NCI-H774 (cell line): ENCODE measurements around the gene BPIFB2.

Experiments used
- DNase-seq: peaks from one replicate; lab custom pipeline; 2025; lab: John Stamatoyannopoulos, UW

Gene BPIFB2

DNA sequence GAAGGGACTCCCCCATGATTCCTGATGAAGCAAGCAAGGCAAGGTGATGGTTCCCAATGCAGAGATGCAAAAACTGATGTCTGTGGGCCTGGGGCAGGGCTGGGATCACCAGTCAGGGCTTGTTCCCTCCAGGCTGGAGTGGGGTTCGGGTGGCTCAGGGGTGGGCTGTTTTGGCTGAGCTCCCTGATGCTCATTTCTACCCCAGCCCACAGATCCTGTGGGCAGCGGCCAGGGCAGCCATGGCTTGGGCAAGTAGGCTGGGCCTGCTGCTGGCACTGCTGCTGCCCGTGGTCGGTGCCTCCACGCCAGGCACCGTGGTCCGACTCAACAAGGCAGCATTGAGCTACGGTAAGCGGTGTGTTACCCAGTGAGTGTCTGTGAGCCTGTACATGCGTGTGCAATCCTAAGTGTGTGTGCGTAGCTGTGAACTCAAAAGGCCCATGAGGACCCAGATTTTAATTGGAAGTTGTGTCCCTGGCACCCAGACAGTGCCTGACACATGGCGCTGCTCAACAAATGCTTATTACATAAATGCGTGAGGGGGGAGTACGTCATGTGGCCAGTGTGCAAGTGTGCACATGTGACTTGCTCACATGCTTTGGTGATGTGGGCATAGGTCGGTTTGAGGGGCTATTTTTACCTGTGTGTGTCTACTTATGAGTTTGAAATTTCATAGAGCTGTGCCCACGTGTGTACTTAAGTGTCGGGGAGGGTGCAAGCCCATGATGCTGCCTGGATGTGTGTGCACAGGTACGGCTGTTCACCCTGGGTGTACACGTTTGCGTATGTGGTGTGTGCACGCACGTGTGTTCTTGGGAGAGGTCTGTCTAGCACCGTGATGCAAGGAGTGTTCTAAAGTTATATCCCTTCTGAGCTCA is 1.1 kb downstream of the BPIFB2 start:
- DNase-seq: no peak

DNA sequence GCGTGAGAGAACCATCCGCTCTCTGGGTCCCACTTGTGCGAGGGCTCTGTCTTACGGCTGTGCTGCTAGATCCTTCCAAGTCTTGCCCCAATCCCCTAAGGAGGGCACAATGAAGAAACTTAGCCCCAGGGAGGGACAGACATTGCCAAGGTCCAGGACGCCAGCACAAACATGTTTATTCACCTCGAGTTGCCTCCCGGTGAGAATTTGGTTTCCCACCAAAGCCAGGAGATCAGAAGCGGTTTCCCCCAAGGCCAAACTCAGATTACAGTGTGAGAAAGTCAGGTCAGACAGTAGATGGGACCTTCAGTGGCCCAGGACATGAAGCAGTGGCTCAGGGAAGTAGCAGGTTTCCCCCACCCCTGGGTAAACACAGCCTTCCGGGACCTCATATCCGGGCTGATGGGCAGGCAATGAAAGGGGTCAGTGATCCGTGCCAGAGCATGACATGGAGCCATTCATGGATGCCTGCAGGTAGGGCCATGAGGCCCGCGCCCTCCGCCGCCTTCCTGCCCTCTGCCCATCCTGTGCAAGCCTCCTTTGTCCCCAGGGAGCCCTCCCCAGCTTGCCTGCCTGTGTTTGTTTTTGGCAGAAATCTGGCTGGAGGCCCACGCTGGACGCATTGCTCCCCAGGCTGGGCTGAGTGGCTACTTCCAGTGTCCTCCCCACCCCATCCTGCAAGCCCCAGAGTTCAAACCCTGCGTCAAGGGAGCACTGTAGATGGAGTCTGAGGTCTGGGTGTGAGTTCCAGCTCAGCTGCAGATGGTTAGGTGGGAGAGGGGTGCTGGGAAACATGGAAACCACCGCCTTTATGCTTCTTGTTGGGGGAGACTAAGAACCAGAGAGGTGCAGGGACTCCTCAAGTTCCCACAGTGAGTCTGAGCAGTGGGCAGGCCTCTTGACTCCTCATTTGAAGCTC is 2.0 kb downstream of the BPIFB2 start:
- DNase-seq: no peak

DNA sequence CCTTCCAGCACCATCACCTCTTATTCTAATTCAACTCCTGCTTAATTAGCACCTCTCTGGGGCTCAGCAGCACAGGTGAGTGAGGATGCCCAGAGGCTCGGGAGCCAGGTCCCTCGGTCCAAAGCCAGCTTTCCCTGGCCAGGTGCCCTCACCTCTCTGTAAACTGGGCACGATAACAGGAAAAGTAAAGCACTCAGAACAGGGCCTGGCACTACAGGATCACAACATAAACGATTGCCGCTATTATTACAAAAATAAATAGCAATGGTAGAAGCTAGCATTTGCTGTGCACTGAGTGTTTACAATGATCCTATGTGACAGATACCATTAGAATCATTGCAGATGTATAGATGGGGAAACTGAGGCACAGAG is 2.6 kb downstream of the BPIFB2 start:
- no peak for DNase-seq

DNA sequence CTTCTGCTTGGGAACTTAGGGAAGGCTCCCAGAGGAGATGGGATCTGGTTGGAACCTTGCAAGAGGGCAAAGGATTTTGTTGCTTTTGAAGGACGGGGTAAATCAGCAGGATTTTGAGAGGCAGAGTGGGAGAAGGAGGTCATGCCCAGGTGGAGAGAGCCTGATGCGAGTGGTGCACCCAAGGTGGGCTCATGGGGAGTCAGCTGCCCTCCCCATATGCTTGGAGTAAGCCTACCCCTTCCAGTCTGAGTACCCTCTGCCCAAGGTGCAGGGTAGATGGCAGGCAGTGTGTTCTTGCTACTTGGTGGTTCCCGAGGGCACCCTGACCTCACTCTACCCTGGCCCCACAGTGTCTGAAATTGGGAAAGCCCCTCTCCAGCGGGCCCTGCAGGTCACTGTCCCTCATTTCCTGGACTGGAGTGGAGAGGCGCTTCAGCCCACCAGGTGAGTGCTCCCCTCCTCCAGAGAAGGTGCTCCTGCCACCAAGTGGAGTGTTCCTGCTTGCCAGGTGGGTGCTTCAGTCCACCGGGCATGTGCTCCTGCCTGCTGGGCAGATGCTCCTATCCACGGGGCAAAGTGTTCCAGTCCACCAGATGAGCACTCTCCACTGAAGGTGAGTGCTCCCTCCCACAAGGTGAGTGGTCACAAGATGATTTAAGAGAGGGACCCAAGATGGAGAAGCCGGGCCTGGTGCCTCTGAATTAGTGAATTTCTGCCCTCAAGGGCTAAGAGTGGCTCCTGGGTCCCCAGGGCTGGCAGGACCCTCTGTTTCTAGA is 3.4 kb downstream of the BPIFB2 start:
- DNase-seq: no peak

DNA sequence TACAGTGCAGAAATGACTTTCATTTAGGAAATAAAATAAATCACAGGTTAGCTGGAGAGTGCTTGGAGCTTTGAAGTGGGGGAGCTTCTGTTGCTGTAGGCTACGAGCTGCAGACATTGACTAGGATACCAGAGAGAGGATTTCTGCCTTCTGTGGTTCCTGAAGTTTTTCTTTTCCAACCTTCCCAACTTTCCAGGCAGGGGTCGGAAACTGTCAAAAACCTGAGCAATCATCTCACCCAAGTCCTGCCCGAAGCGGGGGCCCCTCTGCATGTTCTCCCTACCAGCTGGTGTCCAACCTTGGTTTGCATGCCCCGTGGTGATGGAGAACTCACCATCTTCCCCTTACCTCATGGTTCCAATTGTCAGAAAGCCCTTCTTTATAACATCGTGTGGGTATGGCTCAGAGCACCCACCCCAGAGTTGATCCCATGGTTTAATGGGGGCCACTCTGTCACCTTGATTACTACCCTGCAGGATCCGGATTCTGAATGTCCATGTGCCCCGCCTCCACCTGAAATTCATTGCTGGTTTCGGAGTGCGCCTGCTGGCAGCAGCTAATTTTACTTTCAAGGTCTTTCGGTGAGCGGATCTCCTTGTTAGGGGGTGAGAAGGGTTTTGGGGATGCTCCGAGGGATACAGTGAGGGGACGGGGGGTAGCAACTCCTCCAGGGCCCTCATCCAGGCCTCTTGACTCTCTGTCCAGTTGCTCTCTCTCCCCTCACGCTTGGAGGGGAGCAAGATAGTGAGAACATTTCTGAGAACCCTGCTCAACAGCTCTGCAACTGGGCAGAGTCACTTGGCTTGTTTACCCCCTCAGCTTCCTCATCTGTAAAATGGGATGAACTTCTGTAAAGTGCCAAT is 5.1 kb downstream of the BPIFB2 start:
- DNase-seq: no peak

DNA sequence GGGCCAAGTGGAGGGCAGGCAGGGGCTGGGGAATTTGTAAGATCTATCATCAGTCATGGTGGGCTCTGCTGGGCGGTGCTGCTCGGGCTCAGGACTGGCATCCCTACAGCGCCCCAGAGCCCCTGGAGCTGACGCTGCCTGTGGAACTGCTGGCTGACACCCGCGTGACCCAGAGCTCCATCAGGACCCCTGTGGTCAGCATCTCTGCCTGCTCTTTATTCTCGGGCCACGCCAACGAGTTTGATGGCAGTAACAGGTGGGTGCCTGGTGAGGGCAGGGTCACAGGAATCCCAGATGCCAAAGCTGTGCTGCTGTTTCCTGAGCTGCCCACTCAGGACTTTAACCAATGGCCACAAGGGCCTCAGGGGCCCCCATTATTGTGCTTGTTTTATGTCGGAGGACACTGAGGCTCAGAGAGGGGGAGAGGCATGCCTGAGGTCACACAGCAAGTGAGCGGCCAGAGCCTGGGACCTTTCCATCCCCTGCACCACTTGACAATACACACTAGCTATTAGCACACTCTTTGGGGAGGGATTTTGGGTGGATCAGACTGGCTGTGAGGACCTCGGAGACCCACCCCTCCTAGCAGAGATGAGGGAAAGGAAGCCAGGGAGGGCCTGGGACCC is 6.3 kb downstream of the BPIFB2 start:
- no peak for DNase-seq

DNA sequence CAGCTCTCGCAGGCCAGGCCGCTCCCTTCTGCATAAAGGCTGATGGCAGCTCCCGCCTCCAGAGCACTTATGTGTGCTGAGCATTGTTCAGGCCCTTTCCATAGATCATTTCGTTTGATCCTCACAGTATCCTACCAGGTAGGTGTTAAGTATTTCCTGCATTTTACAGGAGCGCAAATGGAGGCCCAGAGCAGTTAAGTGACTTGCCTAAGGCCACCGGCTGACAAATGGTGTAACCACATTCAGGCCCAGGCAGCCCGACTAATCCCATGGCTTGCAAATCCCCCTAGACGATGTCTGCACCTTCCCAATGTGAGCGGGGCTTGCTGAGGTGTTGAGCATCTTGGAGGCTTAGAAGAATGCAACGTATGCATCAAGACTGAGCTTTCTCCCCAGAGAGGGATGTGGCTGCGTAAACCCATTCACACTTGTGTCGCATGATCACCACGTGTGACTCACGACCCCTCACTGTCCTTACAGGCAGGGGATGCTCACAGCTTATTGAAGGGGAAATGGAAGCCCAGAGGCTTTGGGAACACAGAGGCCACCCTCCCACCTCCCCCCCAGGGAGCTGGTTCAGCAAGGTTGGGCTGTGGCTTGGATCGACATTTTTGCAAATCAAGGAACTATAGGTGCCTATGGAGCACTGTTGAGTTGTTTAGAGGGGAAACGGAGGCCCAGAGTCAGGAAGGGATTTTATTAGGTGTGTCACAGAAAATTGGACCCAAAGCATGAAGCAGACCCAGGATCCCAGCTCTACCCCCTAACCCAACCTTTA is 7.0 kb downstream of the BPIFB2 start:
- no peak for DNase-seq

DNA sequence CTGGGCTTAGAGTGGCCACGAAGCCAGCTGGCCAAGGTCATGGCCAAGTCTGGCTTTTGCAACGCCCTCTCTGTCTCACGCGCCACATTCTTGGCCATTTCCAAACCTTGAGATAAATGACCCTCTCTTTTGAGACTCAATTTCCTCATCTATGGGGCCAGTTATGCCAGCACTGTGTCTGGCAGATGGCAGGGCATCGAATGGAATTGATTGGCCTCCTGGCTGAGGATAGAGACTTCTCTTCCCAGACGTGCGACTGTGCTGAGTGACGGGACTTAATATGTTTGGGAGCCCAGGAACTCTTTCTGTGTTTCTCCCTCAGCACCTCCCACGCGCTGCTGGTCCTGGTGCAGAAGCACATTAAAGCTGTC is 7.6 kb downstream of the BPIFB2 start:
- DNase-seq: no peak

DNA sequence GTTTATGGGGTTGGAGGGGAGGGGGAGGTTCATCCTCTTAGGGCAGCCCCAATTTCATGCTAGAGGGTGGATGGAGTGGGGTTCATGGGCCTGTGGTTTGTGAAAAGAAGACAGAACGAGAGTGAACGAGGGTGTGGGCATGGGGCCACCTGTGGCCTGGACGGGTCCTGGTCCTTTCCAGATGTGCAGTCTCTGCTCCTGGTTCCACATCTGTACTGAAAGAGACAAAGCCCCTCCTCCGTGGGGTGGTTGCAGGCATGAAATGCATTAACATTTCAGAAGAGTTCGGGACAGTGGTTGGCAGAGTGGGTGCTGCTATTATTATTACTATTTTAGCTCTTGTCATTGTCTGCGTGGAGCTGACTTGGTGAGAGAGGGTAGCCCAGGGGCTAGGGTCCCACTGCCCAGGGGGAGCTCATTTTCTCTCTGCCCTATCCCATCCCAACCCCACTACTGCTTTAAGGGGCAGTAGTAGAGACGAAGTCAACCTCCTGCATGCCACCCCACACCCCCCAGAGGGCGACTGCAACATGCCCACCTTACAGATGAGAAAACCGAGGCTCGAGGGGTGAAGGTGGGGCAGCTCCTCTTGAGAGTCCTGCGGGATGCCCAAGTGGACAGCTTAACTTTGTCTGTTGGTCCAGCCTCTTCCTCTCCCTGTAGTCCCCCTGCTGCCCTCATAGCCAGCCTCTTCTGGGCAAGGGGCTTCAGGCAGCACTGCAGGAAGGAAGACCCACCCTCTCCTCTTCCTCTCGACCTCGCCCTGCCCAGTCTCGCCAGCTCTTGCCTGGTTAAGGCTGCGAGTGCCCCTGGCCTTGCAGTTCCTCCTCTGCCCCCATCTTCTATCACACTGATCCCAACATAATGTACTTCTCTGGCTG is 8.4 kb downstream of the BPIFB2 start:
- no peak for DNase-seq

DNA sequence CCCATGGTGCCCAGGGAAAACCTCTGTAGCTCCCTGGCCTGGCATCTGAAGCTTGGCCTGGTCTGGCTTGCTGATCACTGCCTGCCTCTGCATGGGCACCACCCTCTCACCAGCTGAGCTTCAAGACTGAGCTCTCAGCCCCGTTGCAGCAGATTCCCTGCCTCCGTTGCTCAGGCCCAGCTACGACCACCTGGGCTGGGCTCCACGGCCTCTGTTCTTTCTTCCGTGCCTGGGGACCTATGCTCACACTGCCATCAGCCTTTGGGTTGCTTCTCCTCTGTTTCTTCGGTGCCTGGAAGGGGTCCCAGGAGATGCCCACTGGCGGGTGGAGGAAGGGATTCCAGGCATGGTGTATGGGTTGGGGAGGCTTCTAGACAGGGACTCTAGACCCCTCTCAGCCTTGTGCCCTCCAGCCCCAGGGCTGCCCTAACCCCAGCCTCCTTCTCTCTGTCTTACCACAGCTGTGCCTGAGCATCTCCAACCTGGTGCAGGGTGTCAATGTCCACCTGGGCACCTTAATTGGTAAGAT is 9.1 kb downstream of the BPIFB2 start:
- DNase-seq: no peak

DNA sequence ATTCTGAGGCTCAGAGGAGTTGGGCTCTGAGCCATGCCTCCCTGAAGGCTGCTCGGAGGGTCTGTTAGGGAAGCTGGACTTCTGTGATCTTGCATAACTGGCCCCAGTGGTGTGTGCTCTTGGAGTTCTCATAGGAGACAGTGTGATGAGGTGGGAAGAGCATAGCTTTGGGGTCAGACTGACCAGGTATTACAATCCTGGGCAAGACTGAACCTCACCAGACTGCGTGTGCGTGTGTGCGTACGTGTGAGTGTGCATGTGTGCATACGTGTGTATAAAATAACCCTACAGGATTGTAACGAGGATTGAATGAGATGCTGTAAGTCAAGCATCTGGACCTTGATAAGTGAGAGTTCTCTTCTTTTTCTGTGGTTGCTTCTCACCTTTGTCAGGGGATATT is 10.0 kb downstream of the BPIFB2 start:
- DNase-seq: no peak

DNA sequence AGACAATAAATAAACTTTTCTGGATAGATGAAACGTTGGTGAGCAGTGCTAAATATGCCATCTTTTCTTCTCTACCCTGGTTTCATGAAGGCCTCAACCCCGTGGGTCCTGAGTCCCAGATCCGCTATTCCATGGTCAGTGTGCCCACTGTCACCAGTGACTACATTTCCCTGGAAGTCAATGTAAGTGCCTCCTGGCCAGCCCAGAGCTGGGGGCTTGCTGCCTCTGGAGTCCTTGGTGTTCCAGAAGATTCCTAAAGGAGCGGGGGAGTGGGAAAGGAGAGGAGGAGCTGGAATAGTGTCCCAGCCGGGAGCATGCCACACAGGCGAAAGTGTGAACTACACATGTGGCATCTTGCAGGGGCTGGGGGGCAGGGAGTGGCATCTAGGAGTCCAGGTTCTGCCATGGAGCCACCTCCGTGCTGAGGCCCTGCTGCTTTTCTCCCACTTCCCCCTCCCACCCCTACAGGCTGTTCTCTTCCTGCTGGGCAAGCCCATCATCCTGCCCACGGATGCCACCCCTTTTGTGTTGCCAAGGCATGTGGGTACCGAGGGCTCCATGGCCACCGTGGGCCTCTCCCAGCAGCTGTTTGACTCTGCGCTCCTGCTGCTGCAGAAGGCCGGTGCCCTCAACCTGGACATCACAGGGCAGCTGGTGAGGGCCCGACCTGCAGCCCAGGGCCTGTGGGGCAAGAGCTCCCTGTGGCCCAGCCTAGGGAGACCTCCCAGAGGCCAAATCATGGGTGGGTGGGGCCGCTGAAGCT is 10.8 kb downstream of the BPIFB2 start:
- DNase-seq: no peak

DNA sequence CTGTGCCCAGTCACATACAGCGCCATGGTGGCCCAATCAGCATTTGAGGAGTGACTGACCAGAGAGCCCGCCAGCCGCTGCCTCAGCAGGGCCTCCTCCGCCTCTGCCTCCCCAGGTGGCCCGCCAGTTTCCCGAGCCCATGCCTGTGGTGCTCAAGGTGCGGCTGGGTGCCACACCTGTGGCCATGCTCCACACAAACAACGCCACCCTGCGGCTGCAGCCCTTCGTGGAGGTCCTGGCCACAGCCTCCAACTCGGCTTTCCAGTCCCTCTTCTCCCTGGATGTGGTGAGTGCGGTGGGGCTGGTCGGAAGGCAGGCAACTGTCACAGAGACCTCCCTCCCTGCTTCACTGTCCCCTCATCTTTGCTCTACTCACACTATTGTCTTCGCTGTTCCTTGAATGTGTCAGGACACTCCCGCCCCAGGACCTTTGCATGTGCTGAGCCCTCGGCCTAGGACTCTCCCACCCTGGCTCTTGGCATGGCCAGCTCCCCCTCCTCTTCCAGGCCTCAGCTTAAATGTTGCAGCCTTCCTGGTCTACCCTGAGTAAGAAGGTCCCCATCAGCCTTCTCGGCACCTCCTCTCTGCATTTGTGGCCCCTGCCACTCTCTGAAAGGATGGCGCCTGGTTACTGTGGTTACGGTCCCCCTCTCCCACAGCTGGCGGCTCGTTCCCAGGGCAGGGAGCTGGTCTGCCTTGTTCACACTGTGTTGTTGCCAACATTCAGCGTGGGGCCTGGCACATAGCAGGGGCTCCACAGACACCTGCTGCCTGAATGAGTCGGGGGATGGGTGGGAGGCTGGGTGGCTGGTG is 12.2 kb downstream of the BPIFB2 start:
- DNase-seq: no peak

DNA sequence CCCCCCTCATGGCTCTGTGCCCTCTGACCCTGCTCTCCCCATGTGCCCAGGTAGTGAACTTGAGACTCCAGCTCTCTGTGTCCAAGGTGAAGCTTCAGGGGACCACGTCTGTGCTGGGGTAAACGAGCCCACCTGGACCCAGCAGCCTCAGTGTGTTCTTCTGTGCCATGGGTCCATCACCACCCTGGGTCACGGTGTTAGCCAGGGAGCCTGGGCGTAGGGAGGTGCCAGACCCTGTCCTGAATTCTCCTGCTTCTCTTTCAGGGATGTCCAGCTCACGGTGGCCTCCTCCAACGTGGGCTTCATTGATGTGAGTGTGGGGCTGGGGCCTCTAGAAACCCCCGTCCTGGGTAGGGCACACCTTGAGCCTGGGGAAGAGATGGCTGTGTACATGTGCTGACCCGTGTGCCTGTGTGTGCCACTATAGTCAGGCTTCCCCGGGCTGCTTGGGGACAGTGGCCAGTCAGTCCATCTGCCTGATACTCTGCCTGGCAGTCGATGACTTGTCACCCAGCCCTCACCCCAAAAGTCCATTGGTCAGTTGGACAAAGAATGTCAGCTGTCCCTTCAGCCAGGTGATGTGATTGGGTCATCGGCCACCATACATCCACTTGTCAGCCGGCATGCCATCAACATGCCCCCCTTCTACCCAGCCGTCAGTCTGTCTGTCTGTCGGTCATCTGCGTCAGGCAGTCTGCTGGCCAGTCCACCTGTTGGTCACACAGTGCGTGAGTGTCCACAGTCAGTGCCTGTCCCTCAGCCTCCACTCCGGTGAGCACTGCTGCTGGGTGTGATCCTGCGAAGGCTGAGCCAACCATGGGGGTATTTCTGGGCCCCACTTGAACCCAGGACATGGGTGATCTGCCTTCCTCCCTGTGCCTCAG is 13.0 kb downstream of the BPIFB2 start:
- no peak for DNase-seq

DNA sequence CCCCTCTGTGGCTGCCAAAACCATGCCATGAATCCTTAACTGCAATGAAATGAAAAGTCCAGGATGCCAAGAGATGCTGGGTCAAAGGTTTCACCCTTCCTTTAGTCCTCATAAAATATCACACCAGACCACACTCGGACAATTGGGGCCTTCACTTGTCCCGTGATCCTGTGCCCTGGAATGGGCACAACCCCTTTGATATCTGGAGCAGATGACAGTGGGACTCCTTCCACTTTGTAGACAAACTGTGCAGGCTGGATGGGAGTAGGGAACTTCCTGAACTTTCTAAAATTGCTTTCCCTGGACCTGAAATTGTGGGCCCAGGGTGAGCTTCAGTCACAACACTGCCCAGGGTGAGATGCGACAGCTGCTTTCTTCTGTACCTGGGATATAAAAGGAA is 14.4 kb downstream of the BPIFB2 start:
- DNase-seq: no peak

DNA sequence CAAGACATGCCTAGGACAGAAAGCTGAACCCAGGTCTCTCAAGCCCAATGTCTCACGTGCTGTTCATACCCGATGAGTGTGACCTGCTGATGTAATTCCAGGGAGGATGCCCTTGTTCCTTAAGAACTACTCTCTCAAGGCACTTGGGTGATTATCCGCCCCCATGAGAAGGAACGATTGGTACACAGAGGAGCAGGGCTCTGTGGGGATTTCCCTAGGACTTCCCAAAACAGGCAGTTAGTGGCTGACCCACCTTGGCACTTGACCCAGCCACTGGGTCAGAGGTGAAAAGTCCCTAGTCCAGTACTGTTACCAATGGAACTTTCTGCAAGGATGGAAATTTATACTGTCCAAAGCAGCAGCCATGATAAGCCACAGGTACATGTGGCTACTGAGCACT is 14.8 kb downstream of the BPIFB2 start:
- no peak for DNase-seq
